Liver (tissue), 9 donors: ENCODE measurements around the gene MRPL27. TPM values are rescaled to one million over a fixed set of nuclear protein-coding genes. Genes with fewer than 3 reads are reported as not detected.
A peak's percentile ranks its signal among the peaks of the same experiment; 100 is the strongest.

Source experiments
- DNase-seq: peaks from one replicate; pipeline ENCODE4 v3.0.0-alpha.2; 2017; ENCODE audit warnings: low spot score
- H3K27ac ChIP-seq, 2 donors: one replicate each; pipeline ENCODE4 v1.7.0; 2013; ENCODE audit warnings: inconsistent platforms in 2 of 2, low read length in 2 of 2, control low read depth in 1 of 2, low read depth in 1 of 2, mild to moderate bottlenecking in 1 of 2
- H3K27me3 ChIP-seq, 4 donors: one replicate each; pipeline versions ENCODE4 v1.6.1 to v1.7.0; 2013; ENCODE audit warnings: low read length in 3 of 4, inconsistent platforms in 1 of 4, mild to moderate bottlenecking in 1 of 4, moderate library complexity in 1 of 4; ENCODE audit not compliant: control insufficient read depth in 4 of 4, insufficient read depth in 4 of 4
- H3K36me3 ChIP-seq, 4 donors: one replicate each; pipeline versions ENCODE4 v1.6.1 to v1.7.0; 2013; ENCODE audit warnings: low read length in 3 of 4, mild to moderate bottlenecking in 3 of 4, low read depth in 1 of 4, moderate library complexity in 1 of 4; ENCODE audit not compliant: control insufficient read depth in 4 of 4, insufficient read depth in 3 of 4
- H3K4me1 ChIP-seq, 4 donors: one replicate each; pipeline versions ENCODE4 v1.6.1 to v1.7.0; 2013; ENCODE audit warnings: low read length in 3 of 4, mild to moderate bottlenecking in 3 of 4, moderate library complexity in 1 of 4; ENCODE audit not compliant: control insufficient read depth in 4 of 4, insufficient read depth in 4 of 4
- H3K4me3 ChIP-seq, 3 donors: one replicate each; pipeline versions ENCODE4 v1.6.1 to v1.7.0; 2013; ENCODE audit warnings: low read length in 3 of 3, control low read depth in 1 of 3, low read depth in 1 of 3, mild to moderate bottlenecking in 1 of 3
- H3K9ac ChIP-seq, 2 donors: one replicate each; pipeline ENCODE4 v1.7.0; 2013; ENCODE audit warnings: low read length in 2 of 2, mild to moderate bottlenecking in 2 of 2, moderate library complexity in 2 of 2, control low read depth in 1 of 2, low read depth in 1 of 2
- H3K9me3 ChIP-seq, 4 donors: one replicate each; pipeline versions ENCODE4 v1.6.1 to v1.7.0; 2013; ENCODE audit warnings: low read length in 3 of 4; ENCODE audit not compliant: control insufficient read depth in 4 of 4
- ATF3 ChIP-seq: IDR thresholded peaks from 2 replicates; pipeline ENCODE4 v1.6.1; 2016; ENCODE audit warnings: antibody characterized with exemption
- EGR1 ChIP-seq, 2 donors: IDR thresholded peaks; 2 replicates each; pipeline ENCODE4 v1.6.1; 2016 to 2018; ENCODE audit warnings: antibody characterized with exemption in 2 of 2, low read depth in 2 of 2
- FOXA2 ChIP-seq: IDR thresholded peaks from 2 replicates; pipeline ENCODE4 v1.6.1; 2016; ENCODE audit warnings: antibody characterized with exemption
- GABPA ChIP-seq, 2 donors: IDR thresholded peaks in 1 of 2; conservative IDR thresholded peaks in 1 of 2; 2 replicates each; pipeline ENCODE4 v1.6.1; 2016; ENCODE audit warnings: antibody characterized with exemption in 2 of 2, mild to moderate bottlenecking in 1 of 2, moderate library complexity in 1 of 2
- HNF4A ChIP-seq, 2 donors: conservative IDR thresholded peaks; 2 replicates each; pipeline ENCODE4 v1.6.1; 2016; ENCODE audit warnings: antibody characterized with exemption in 2 of 2, mild to moderate bottlenecking in 2 of 2
- HNF4G ChIP-seq: IDR thresholded peaks from 2 replicates; pipeline ENCODE4 v1.6.1; 2016; ENCODE audit warnings: antibody characterized with exemption
- JUND ChIP-seq, 2 donors: IDR thresholded peaks; 2 replicates each; pipeline ENCODE4 v1.6.1; 2016; ENCODE audit warnings: antibody characterized with exemption in 2 of 2
- MAX ChIP-seq: IDR thresholded peaks from 2 replicates; pipeline ENCODE4 v1.6.1; 2016; ENCODE audit warnings: antibody characterized with exemption
- NR2F2 ChIP-seq: IDR thresholded peaks from 2 replicates; pipeline ENCODE4 v1.6.1; 2016; ENCODE audit warnings: antibody characterized with exemption
- RAD21 ChIP-seq, 2 donors: IDR thresholded peaks; 2 replicates each; pipeline ENCODE4 v1.6.1; 2016; ENCODE audit warnings: antibody characterized with exemption in 2 of 2, mild to moderate bottlenecking in 2 of 2
- SP1 ChIP-seq: IDR thresholded peaks from 2 replicates; pipeline ENCODE4 v1.6.1; 2018; ENCODE audit warnings: antibody characterized with exemption, mild to moderate bottlenecking
- YY1 ChIP-seq: IDR thresholded peaks from 2 replicates; pipeline ENCODE4 v1.6.1; 2016; ENCODE audit warnings: antibody characterized with exemption, mild to moderate bottlenecking
- WGBS: extraction: QIAGEN DNeasy Blood & Tissue Kit; methylation state at CpG from one replicate; pipeline ENCODE4 v1.1.7; 2013; 5-methylcytosine and 5-hydroxymethylcytosine counted together
- polyA plus RNA-seq, 2 donors: library from polyadenylated mRNA; stranded (reverse) in 1 of 2; unstranded in 1 of 2; fragments of 200-250 nt in 1 of 2; fragments of >200 nt in 1 of 2; fragmentation: Nextera tagmentation in 1 of 2; extraction: Ambion mirVana in 1 of 2; gene quantifications; one replicate each; pipeline versions ENCODE4 v1.2.1 to v1.2.3, GENCODE V29; 2013 to 2015
- total RNA-seq, 2 donors: library from RNA; depleted of rRNA; stranded (reverse); fragments of >200 nt; gene quantifications; one replicate each; pipeline ENCODE4 v1.2.3, GENCODE V29; 2014
- TF ChIP-seq, protein P1 (sequence below): IDR thresholded peaks from 2 replicates; pipeline ENCODE4 v1.6.1; 2016; ENCODE audit warnings: antibody characterized with exemption, mild to moderate bottlenecking
- TF ChIP-seq, protein P2 (sequence below): IDR thresholded peaks from 2 replicates; pipeline ENCODE4 v1.6.1; 2016; ENCODE audit warnings: antibody characterized with exemption
- TF ChIP-seq, protein P3 (sequence below): fragments of 150-350 bp; IDR thresholded peaks from 2 replicates; pipeline ENCODE4 v1.5.1; 2017; ENCODE audit warnings: improper control_type of control experiment, low read depth, low read length; ENCODE audit not compliant: missing input control
- donor health status: healthy.
- donor health status: healthy.
- donor health status: healthy.
- donor health status: healthy.
- donor health status: healthy.

Gene MRPL27
- total and polyA plus RNA-seq, 4 donors, result 25.9 to 87.1 (median 53.5) TPM

DNA sequence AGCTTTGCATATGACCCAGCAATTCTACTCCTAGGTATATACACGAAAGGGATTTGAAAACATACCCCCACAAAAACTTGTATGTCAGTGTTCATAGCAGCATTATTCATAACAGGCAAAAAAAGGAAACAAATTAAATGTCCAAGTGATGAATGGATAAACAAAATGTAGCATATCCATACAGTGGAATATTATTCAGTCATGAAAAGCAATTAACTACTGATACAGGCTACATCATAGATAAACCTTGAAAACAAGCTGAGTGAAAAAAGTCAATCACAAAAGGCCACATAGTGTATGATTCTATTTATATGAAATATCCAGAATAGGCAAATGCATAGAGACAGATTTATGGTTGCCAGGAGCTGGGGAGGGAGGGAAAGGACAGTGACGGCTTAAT lies 721 bp upstream of the MRPL27 start:
- DNase-seq, result no peak
- Histone ChIP-seq H3K4me1 (peaks cover 4 to 22% (median 14%) of the 10 kb centered on the region in 4 donors), H3K9me3 (no peaks in the 10 kb centered on the region), H3K27me3 (no peaks in the 10 kb centered on the region), H3K36me3 (peaks cover 0 to 18% (median 15%) of the 10 kb centered on the region in 4 donors), H3K4me3 (no peak overlapping the region), H3K9ac (no peak overlapping the region), H3K27ac (no peak overlapping the region)
- 89% methylated on average over 2 of the region's 2 CpGs for WGBS
- TF ChIP-seq RAD21 (IDR thresholded peaks at IDR 0.05) (no peak), GABPA (IDR thresholded peaks at IDR 0.05 in 1 of 2, conservative IDR thresholded peaks at IDR 0.05 in 1 of 2) (no peak), YY1 (no peak), NR2F2 (no peak), HNF4A (conservative IDR thresholded peaks at IDR 0.05) (no peak), HNF4G (no peak)
- TF ChIP-seq, protein P1, sequence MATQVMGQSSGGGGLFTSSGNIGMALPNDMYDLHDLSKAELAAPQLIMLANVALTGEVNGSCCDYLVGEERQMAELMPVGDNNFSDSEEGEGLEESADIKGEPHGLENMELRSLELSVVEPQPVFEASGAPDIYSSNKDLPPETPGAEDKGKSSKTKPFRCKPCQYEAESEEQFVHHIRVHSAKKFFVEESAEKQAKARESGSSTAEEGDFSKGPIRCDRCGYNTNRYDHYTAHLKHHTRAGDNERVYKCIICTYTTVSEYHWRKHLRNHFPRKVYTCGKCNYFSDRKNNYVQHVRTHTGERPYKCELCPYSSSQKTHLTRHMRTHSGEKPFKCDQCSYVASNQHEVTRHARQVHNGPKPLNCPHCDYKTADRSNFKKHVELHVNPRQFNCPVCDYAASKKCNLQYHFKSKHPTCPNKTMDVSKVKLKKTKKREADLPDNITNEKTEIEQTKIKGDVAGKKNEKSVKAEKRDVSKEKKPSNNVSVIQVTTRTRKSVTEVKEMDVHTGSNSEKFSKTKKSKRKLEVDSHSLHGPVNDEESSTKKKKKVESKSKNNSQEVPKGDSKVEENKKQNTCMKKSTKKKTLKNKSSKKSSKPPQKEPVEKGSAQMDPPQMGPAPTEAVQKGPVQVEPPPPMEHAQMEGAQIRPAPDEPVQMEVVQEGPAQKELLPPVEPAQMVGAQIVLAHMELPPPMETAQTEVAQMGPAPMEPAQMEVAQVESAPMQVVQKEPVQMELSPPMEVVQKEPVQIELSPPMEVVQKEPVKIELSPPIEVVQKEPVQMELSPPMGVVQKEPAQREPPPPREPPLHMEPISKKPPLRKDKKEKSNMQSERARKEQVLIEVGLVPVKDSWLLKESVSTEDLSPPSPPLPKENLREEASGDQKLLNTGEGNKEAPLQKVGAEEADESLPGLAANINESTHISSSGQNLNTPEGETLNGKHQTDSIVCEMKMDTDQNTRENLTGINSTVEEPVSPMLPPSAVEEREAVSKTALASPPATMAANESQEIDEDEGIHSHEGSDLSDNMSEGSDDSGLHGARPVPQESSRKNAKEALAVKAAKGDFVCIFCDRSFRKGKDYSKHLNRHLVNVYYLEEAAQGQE, result no peak

DNA sequence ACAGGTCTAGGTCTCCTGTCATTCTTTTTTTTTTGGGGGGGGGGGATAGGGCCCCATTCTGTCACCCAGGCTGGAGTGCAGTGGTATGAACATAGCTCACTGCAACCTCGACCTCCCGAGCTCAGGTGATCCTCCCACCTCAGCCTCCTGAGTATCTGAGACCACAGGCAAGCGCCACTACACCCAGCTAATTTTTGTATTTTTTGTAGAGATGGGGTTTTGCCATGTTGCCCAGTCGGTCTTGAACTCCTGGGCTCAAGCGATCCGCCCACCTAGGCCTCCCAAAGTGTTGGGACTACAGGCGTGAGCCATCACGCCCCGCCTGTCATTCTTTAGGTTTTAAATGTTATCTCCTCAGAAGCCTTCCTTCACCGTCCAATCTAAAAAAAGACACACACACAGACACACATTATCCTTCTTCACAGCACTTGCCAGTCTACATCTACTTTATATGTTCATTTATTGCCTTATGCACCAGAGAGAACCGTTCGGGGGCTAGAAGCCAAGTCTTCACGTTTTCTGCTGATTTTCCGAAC lies 694 bp downstream of the MRPL27 start:
- Histone ChIP-seq H3K27me3 (no peaks in the 10 kb centered on the region), H3K9ac (peak overlapping the region; percentile 61 to 76), H3K36me3 (peaks cover 8 to 32% (median 27%) of the 10 kb centered on the region in 4 donors), H3K27ac (peak overlapping the region; percentile 93 to 94), H3K4me3 (peak overlapping the region; percentile 75 to 93 (median 84)), H3K4me1 (peaks cover 4 to 22% (median 14%) of the 10 kb centered on the region in 4 donors), H3K9me3 (no peaks in the 10 kb centered on the region)
- TF ChIP-seq MAX, result no peak
- TF ChIP-seq FOXA2, result no peak
- no peak for TF ChIP-seq HNF4G
- TF ChIP-seq, protein P2, sequence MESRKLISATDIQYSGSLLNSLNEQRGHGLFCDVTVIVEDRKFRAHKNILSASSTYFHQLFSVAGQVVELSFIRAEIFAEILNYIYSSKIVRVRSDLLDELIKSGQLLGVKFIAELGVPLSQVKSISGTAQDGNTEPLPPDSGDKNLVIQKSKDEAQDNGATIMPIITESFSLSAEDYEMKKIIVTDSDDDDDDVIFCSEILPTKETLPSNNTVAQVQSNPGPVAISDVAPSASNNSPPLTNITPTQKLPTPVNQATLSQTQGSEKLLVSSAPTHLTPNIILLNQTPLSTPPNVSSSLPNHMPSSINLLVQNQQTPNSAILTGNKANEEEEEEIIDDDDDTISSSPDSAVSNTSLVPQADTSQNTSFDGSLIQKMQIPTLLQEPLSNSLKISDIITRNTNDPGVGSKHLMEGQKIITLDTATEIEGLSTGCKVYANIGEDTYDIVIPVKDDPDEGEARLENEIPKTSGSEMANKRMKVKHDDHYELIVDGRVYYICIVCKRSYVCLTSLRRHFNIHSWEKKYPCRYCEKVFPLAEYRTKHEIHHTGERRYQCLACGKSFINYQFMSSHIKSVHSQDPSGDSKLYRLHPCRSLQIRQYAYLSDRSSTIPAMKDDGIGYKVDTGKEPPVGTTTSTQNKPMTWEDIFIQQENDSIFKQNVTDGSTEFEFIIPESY, result no peak
- TF ChIP-seq ATF3, result no peak
- no peak for TF ChIP-seq EGR1 (IDR thresholded peaks at IDR 0.05; ENCODE audit: low read depth in 2 of 2)
- TF ChIP-seq JUND (IDR thresholded peaks at IDR 0.05), result no peak
- TF ChIP-seq, protein P3, sequence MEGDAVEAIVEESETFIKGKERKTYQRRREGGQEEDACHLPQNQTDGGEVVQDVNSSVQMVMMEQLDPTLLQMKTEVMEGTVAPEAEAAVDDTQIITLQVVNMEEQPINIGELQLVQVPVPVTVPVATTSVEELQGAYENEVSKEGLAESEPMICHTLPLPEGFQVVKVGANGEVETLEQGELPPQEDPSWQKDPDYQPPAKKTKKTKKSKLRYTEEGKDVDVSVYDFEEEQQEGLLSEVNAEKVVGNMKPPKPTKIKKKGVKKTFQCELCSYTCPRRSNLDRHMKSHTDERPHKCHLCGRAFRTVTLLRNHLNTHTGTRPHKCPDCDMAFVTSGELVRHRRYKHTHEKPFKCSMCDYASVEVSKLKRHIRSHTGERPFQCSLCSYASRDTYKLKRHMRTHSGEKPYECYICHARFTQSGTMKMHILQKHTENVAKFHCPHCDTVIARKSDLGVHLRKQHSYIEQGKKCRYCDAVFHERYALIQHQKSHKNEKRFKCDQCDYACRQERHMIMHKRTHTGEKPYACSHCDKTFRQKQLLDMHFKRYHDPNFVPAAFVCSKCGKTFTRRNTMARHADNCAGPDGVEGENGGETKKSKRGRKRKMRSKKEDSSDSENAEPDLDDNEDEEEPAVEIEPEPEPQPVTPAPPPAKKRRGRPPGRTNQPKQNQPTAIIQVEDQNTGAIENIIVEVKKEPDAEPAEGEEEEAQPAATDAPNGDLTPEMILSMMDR, result no peak
- no peak for TF ChIP-seq HNF4A (conservative IDR thresholded peaks at IDR 0.05)
- no peak for TF ChIP-seq SP1
- TF ChIP-seq NR2F2, result no peak
- no peak for TF ChIP-seq GABPA (IDR thresholded peaks at IDR 0.05 in 1 of 2, conservative IDR thresholded peaks at IDR 0.05 in 1 of 2)
- no peak for DNase-seq
- 21% methylated on average over 14 of the region's 14 CpGs for WGBS
